ENCODE data around the gene DBNL. TPM values are rescaled to one million over a fixed set of nuclear protein-coding genes. Genes with fewer than 3 reads are reported as not detected.

Gene DBNL
- total and polyA plus RNA-seq, 2 experiments from 2014 or later, result 145 to 175 TPM

- Histone ChIP-seq H3K36me3 (ENCODE audit: low read depth) (peaks cover 31% of the 10 kb centered on the region), H3K4me2 (ENCODE audit: unreplicated experiment) (no peak overlapping the region)
These were observed 14.3 kb downstream of the DBNL start for GRCh38 chr7:44058759-44059218.

GRCh38 chr7:44059219-44060090 lies 15.0 kb downstream of the DBNL start:
- TF ChIP-seq EZH2phosphoT487 (IDR thresholded peaks at IDR 0.05; ENCODE audit: insufficient read depth, low read depth) (no peak), EZH2 (IDR thresholded peaks at IDR 0.05; ENCODE audit: insufficient read depth, poor library complexity, severe bottlenecking) (no peak)
- Histone ChIP-seq H3K79me2 (ENCODE audit: insufficient read depth) (peaks cover 31% of the 10 kb centered on the region), H3K27me3 (replicated peaks; ENCODE audit: insufficient read depth) (no peaks in the 10 kb centered on the region), H3K9me2 (ENCODE audit: insufficient read depth) (no peaks in the 10 kb centered on the region), H3K9me3 (ENCODE audit: low read depth) (no peaks in the 10 kb centered on the region), H3K27ac (no peak overlapping the region), H3K4me3 (no peak overlapping the region), H3K4me1 (ENCODE audit: insufficient read depth) (no peaks in the 10 kb centered on the region), H4K20me1 (ENCODE audit: insufficient read depth) (no peaks in the 10 kb centered on the region), H3K4me2 (ENCODE audit: unreplicated experiment) (no peak overlapping the region), H3F3A (ENCODE audit: insufficient read depth) (no peaks in the 10 kb centered on the region), H3K36me3 (ENCODE audit: low read depth) (peaks cover 31% of the 10 kb centered on the region), H3K9ac (no peak overlapping the region), H2AFZ (no peak overlapping the region)
- no peak for DNase-seq
- in situ Hi-C loops (cut with MboI), result no loop called here
- 95% methylated on average over 13 to 14 of the region's 14 CpGs for WGBS, 2 experiments (ENCODE audit: low coverage in 1 of 2, low lambda C conversion rate in 2 of 2, missing lambda C conversion rate in 2 of 2)

More at GRCh38 chr7:44058759-44059218, 14.3 kb downstream of the DBNL start:
- Histone ChIP-seq H3K9me2 (ENCODE audit: insufficient read depth) (no peaks in the 10 kb centered on the region), H3K4me3 (no peak overlapping the region), H3K27me3 (replicated peaks; ENCODE audit: insufficient read depth) (no peaks in the 10 kb centered on the region), H4K20me1 (ENCODE audit: insufficient read depth) (no peaks in the 10 kb centered on the region), H3K9ac (no peak overlapping the region), H3K9me3 (ENCODE audit: low read depth) (no peaks in the 10 kb centered on the region), H3K27ac (no peak overlapping the region), H3K4me1 (ENCODE audit: insufficient read depth) (no peaks in the 10 kb centered on the region), H2AFZ (no peak overlapping the region), H3K79me2 (ENCODE audit: insufficient read depth) (peaks cover 37% of the 10 kb centered on the region), H3F3A (ENCODE audit: insufficient read depth) (no peaks in the 10 kb centered on the region)
- WGBS, 2 experiments (ENCODE audit: low coverage in 1 of 2, low lambda C conversion rate in 2 of 2, missing lambda C conversion rate in 2 of 2), result 91 to 96% methylated on average over 7 of the region's 7 CpGs
- in situ Hi-C loops (cut with MboI), result no loop called here
- DNase-seq, result no peak
- TF ChIP-seq EZH2 (IDR thresholded peaks at IDR 0.05; ENCODE audit: insufficient read depth, poor library complexity, severe bottlenecking) (no peak), EZH2phosphoT487 (IDR thresholded peaks at IDR 0.05; ENCODE audit: insufficient read depth, low read depth) (no peak)

GRCh38 chr7:44060091-44060947 lies 15.8 kb downstream of the DBNL start:
- Histone ChIP-seq H3K9me3 (ENCODE audit: low read depth) (no peaks in the 10 kb centered on the region), H3K9ac (no peak overlapping the region), H4K20me1 (ENCODE audit: insufficient read depth) (no peaks in the 10 kb centered on the region), H3K4me1 (ENCODE audit: insufficient read depth) (no peaks in the 10 kb centered on the region), H3K79me2 (ENCODE audit: insufficient read depth) (peaks cover 22% of the 10 kb centered on the region), H3K4me3 (no peak overlapping the region), H2AFZ (no peak overlapping the region), H3K36me3 (ENCODE audit: low read depth) (peaks cover 22% of the 10 kb centered on the region; the same call in 1 of the 2 replicates), H3K9me2 (ENCODE audit: insufficient read depth) (no peaks in the 10 kb centered on the region), H3K27me3 (replicated peaks; ENCODE audit: insufficient read depth) (no peaks in the 10 kb centered on the region), H3K4me2 (ENCODE audit: unreplicated experiment) (no peak overlapping the region), H3F3A (ENCODE audit: insufficient read depth) (no peaks in the 10 kb centered on the region), H3K27ac (no peak overlapping the region)
- WGBS, 2 experiments (ENCODE audit: low coverage in 1 of 2, low lambda C conversion rate in 2 of 2, missing lambda C conversion rate in 2 of 2), result 92 to 93% methylated on average over 17 to 20 of the region's 21 CpGs
- no peak for TF ChIP-seq EZH2phosphoT487 (IDR thresholded peaks at IDR 0.05; ENCODE audit: insufficient read depth, low read depth)
- no peak for TF ChIP-seq EZH2 (IDR thresholded peaks at IDR 0.05; ENCODE audit: insufficient read depth, poor library complexity, severe bottlenecking)
- DNase-seq, result no peak
- in situ Hi-C loops (cut with MboI), result no loop called here

GRCh38 chr7:44060948-44061644 lies 16.6 kb downstream of the DBNL start:
- 74 to 76% methylated on average over 8 of the region's 8 CpGs for WGBS, 2 experiments (ENCODE audit: low coverage in 1 of 2, low lambda C conversion rate in 2 of 2, missing lambda C conversion rate in 2 of 2)
- Histone ChIP-seq H3K4me3 (no peak overlapping the region), H3K4me1 (ENCODE audit: insufficient read depth) (no peaks in the 10 kb centered on the region), H3K9me3 (ENCODE audit: low read depth) (no peaks in the 10 kb centered on the region), H3F3A (ENCODE audit: insufficient read depth) (no peaks in the 10 kb centered on the region), H3K4me2 (ENCODE audit: unreplicated experiment) (no peak overlapping the region), H3K27me3 (replicated peaks; ENCODE audit: insufficient read depth) (no peaks in the 10 kb centered on the region), H3K9me2 (ENCODE audit: insufficient read depth) (no peaks in the 10 kb centered on the region), H3K27ac (no peak overlapping the region), H3K36me3 (ENCODE audit: low read depth) (peaks cover 19% of the 10 kb centered on the region; the same call in 1 of the 2 replicates), H3K79me2 (ENCODE audit: insufficient read depth) (peaks cover 14% of the 10 kb centered on the region), H4K20me1 (ENCODE audit: insufficient read depth) (no peaks in the 10 kb centered on the region), H2AFZ (no peak overlapping the region), H3K9ac (no peak overlapping the region)
- TF ChIP-seq EZH2 (IDR thresholded peaks at IDR 0.05; ENCODE audit: insufficient read depth, poor library complexity, severe bottlenecking) (no peak), EZH2phosphoT487 (IDR thresholded peaks at IDR 0.05; ENCODE audit: insufficient read depth, low read depth) (no peak)
- in situ Hi-C loops (cut with MboI), result no loop called here
- DNase-seq, result no peak
